HG03159 (cell line): Measurements from ENCODE around the gene NSMCE1.

Source experiments
- ATAC-seq: cut with Tn5 transposase; IDR thresholded peaks from one replicate; pipeline ENCODE4 v1.9.1; 2021; ENCODE audit warnings: mild to moderate bottlenecking, moderate library complexity; ENCODE audit not compliant: unreplicated experiment

The NSMCE1 gene

GRCh38 chr16:27232901-27233625 is 35.5 kb downstream of the NSMCE1 start:
- ATAC-seq = no peak

GRCh38 chr16:27232061-27232900 is 36.3 kb downstream of the NSMCE1 start:
- peak; percentile 52 for ATAC-seq

GRCh38 chr16:27231692-27232060 is 36.9 kb downstream of the NSMCE1 start:
- peak; percentile 12 for ATAC-seq

- ATAC-seq = no peak
Observed at GRCh38 chr16:27230562-27231001, 38.0 kb downstream of the NSMCE1 start.

GRCh38 chr16:27229891-27230470 is 38.6 kb downstream of the NSMCE1 start:
- ATAC-seq = no peak

GRCh38 chr16:27228621-27229501 is 39.7 kb downstream of the NSMCE1 start:
- no peak for ATAC-seq

GRCh38 chr16:27228045-27228444 is 40.5 kb downstream of the NSMCE1 start:
- ATAC-seq = no peak

- no peak for ATAC-seq
Observed at GRCh38 chr16:27226976-27227705, 41.4 kb downstream of the NSMCE1 start.

GRCh38 chr16:27226476-27226875 is 42.1 kb downstream of the NSMCE1 start:
- ATAC-seq = no peak

GRCh38 chr16:27225536-27226360 is 42.8 kb downstream of the NSMCE1 start:
- no peak for ATAC-seq

- ATAC-seq = no peak
Observed at GRCh38 chr16:27224741-27225300, 43.8 kb downstream of the NSMCE1 start.

GRCh38 chr16:27224271-27224737 is 44.3 kb downstream of the NSMCE1 start:
- no peak for ATAC-seq

- no peak for ATAC-seq
Observed at GRCh38 chr16:27223701-27224100, 44.9 kb downstream of the NSMCE1 start.

- ATAC-seq = no peak
Observed at GRCh38 chr16:27223226-27223610, 45.4 kb downstream of the NSMCE1 start.

- ATAC-seq = no peak
Observed at GRCh38 chr16:27222249-27223225, 46.0 kb downstream of the NSMCE1 start.

GRCh38 chr16:27221576-27222248 is 46.9 kb downstream of the NSMCE1 start:
- ATAC-seq = no peak

- no peak for ATAC-seq
Observed at GRCh38 chr16:27220991-27221390, 47.6 kb downstream of the NSMCE1 start.
